HL-60 (cell line): Measurements from ENCODE around the gene GLP1R.

ENCODE experiments used
- CTCF ChIP-seq: IDR thresholded peaks from one replicate; pipeline ENCODE4 v1.5.1; 2011; ENCODE audit warnings: low read length, control low read depth, inconsistent platforms; ENCODE audit not compliant: insufficient read depth
- GABPA ChIP-seq: IDR thresholded peaks from 2 replicates; pipeline ENCODE4 v1.6.1; 2012; ENCODE audit warnings: low read depth
- POLR2AphosphoS5 ChIP-seq: IDR thresholded peaks from 2 replicates; pipeline ENCODE4 v1.6.1; 2012; ENCODE audit warnings: low read depth
- SPI1 ChIP-seq: IDR thresholded peaks from 2 replicates; pipeline ENCODE4 v1.6.1; 2012; ENCODE audit warnings: low read depth, mild to moderate bottlenecking, borderline replicate concordance

DNA sequence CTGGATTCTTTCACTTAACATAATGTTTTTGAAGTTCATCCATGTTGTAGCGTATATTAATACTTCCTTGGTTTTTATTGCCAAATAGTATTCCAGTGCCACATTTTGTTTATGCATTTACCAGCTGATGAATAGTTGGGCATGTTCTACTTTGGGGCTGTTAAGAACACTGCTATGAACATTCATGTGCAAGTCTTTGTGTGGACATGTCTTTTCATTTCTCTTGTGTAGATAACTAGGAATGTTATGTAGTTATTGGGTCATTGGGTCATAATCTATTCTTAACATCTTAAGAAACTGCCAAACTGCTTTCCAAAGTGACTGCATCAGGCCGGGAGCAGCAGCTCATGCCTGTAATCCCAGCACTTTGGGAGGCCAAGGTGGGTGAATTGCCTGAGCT is 43.8 kb upstream of the GLP1R start:
- TF ChIP-seq CTCF = no peak
- TF ChIP-seq POLR2AphosphoS5 = no peak
- TF ChIP-seq SPI1 = no peak
- TF ChIP-seq GABPA = no peak
